OCI-LY7 (cell line): ENCODE data around the gene CCSER2. TPM values are rescaled to one million over a fixed set of nuclear protein-coding genes. Genes with fewer than 3 reads are reported as not detected.
"Not testable (repeated sequence)": the region's sequence is repeated elsewhere in the genome, so short reads cannot be mapped to it uniquely, and the experiment has no call there.

Experiments
- Bru-seq: library from RNA; stranded (reverse); fragments of 400-500 nt; gene quantifications from one replicate; lab custom pipeline; 2021; lab: Mats Ljungman, UMichigan
- BruChase-seq, 2 experiments: library from RNA; stranded (reverse); fragments of 400-500 nt; gene quantifications; one replicate each; lab custom pipeline; 2021; lab: Mats Ljungman, UMichigan
- BruUV-seq: library from RNA; stranded (reverse); fragments of 400-500 nt; replicated peaks from 2 replicates; lab custom pipeline; 2021; lab: Mats Ljungman, UMichigan
- CTCF ChIA-PET: fragments of 300-600 bp; sonication (Branson Sonifier 250); formaldehyde crosslinking; loops from one replicate; lab custom pipeline; 2022; ENCODE audit warnings: antibody characterized with exemption; ENCODE audit not compliant: unreplicated experiment; lab: Charles Lee
- POLR2A ChIA-PET: fragments of 300-600 bp; sonication (Branson Sonifier 250); formaldehyde crosslinking; loops from one replicate; lab custom pipeline; 2022; ENCODE audit warnings: antibody characterized with exemption; lab: Charles Lee
- DNase-seq: peaks from one replicate; pipeline ENCODE4 v3.0.0-alpha.2; 2015; ENCODE audit warnings: low spot score
- H2AFZ ChIP-seq: fragments of 200-600 bp; sonication (generic), shearing (Covaris generic); 2 replicates; pipeline ENCODE4 v1.6.1; 2014; ENCODE audit warnings: mild to moderate bottlenecking, antibody characterized with exemption, low read length, moderate library complexity
- H3K27ac ChIP-seq: fragments of 200-600 bp; sonication (generic); 2 replicates; pipeline ENCODE4 v1.5.1; 2014; ENCODE audit warnings: mixed run types, low read depth, mild to moderate bottlenecking, moderate library complexity, low read length, inconsistent platforms; ENCODE audit not compliant: poor library complexity, severe bottlenecking
- H3K36me3 ChIP-seq: fragments of 200-600 bp; sonication (generic); 2 replicates; pipeline ENCODE4 v1.6.1; 2014; ENCODE audit warnings: mild to moderate bottlenecking, antibody characterized with exemption, low read length, moderate library complexity, mixed read lengths; ENCODE audit not compliant: insufficient read depth
- H3K4me1 ChIP-seq: fragments of 200-600 bp; sonication (generic); 2 replicates; pipeline ENCODE4 v1.5.1; 2014; ENCODE audit warnings: mild to moderate bottlenecking, low read length; ENCODE audit not compliant: insufficient read depth, poor library complexity, severe bottlenecking
- H3K4me2 ChIP-seq: fragments of 200-600 bp; sonication (generic); 2 replicates; pipeline ENCODE4 v1.6.1; 2014; ENCODE audit warnings: mild to moderate bottlenecking, low read length
- H3K4me3 ChIP-seq: fragments of 200-600 bp; sonication (generic); 2 replicates; pipeline ENCODE4 v1.5.1; 2014; ENCODE audit warnings: mild to moderate bottlenecking, low read depth, low read length; ENCODE audit not compliant: poor library complexity, severe bottlenecking
- H3K79me2 ChIP-seq: fragments of 200-600 bp; sonication (generic); 2 replicates; pipeline ENCODE4 v1.6.1; 2016; ENCODE audit warnings: low read depth, mild to moderate bottlenecking, low read length, moderate library complexity, mixed read lengths; ENCODE audit not compliant: insufficient read depth
- H3K9me2 ChIP-seq: fragments of 200-600 bp; sonication (generic); 2 replicates; pipeline ENCODE4 v1.6.1; 2016; ENCODE audit warnings: mild to moderate bottlenecking, low read length, mixed read lengths; ENCODE audit not compliant: insufficient read depth
- H3K9me3 ChIP-seq: fragments of 200-600 bp; sonication (generic); 2 replicates; pipeline ENCODE4 v1.6.1; 2014; ENCODE audit warnings: mild to moderate bottlenecking, mixed run types, low read length, mixed read lengths
- H4K20me1 ChIP-seq: fragments of 200-600 bp; sonication (generic); 2 replicates; pipeline ENCODE4 v1.6.1; 2014; ENCODE audit warnings: mild to moderate bottlenecking, antibody characterized with exemption, low read length, moderate library complexity, mixed read lengths; ENCODE audit not compliant: insufficient read depth
- EZH2phosphoT487 ChIP-seq: fragments of 200-600 bp; sonication (generic); IDR thresholded peaks from 2 replicates; pipeline ENCODE4 v1.6.1; 2018; ENCODE audit warnings: low read depth, borderline replicate concordance, mild to moderate bottlenecking, mixed run types, antibody characterized with exemption, low read length, moderate library complexity, mixed read lengths
- intact Hi-C: fragments of 100-400 bp; cut with micrococcal nuclease; formaldehyde crosslinking; loops from one replicate; pipeline ENCODE4 v1.10.0; 2022; ENCODE audit not compliant: unreplicated experiment
- long read RNA-seq: library from polyadenylated mRNA; stranded (forward); transcript quantifications from one replicate; pipeline ENCODE4 v2.0.0, GENCODE V29; 2022
- total RNA-seq, 2 experiments: library from RNA; depleted of rRNA in 1 of 2; stranded (reverse); fragments of >200 nt in 1 of 2; shearing (Covaris generic) in 1 of 2; gene quantifications; 2 replicates each; pipeline ENCODE4 v1.2.3, GENCODE V29; 2014 to 2022
- TF ChIP-seq, protein P1 (sequence below): fragments of 200-600 bp; sonication (generic); conservative IDR thresholded peaks from 2 replicates; pipeline ENCODE4 v1.5.1; 2014; ENCODE audit warnings: mild to moderate bottlenecking, antibody characterized with exemption, low read length, moderate library complexity, mixed read lengths

CCSER2 gene, protein sequence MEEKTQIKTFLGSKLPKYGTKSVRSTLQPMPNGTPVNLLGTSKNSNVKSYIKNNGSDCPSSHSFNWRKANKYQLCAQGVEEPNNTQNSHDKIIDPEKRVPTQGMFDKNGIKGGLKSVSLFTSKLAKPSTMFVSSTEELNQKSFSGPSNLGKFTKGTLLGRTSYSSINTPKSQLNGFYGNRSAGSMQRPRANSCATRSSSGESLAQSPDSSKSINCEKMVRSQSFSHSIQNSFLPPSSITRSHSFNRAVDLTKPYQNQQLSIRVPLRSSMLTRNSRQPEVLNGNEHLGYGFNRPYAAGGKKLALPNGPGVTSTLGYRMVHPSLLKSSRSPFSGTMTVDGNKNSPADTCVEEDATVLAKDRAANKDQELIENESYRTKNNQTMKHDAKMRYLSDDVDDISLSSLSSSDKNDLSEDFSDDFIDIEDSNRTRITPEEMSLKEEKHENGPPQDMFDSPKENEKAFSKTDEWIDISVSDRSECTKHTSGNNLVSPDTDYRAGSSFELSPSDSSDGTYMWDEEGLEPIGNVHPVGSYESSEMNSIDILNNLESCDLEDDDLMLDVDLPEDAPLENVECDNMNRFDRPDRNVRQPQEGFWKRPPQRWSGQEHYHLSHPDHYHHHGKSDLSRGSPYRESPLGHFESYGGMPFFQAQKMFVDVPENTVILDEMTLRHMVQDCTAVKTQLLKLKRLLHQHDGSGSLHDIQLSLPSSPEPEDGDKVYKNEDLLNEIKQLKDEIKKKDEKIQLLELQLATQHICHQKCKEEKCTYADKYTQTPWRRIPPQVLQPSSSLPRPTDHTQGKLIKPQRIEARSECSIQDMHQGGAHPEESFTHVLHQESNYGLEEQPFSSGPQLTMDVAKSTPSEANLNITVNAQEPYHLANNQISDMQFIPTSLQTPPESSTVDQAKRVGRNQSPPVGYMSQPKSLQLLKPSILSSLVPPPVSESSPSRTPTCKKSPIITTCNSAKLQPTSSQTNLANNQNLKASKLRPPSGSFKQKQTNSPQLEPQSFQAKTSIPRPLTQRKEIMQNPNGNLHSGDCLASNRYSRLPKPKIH
- 11.1 and 15.9 TPM in 2 replicates for total RNA-seq (2014; rRNA removed; shearing (Covaris generic))
- total RNA-seq (2022), result 30.1 and 33.3 TPM in 2 replicates
- Bru-seq, nascent RNA, result percentile 77 among the genes with signal in this experiment
- percentile 68 among the genes with signal in this experiment for BruChase-seq, experiment 1, labeled RNA remaining after a 6-hour chase
- BruChase-seq, experiment 2, labeled RNA remaining after a 2-hour chase, result percentile 68 among the genes with signal in this experiment
- long read RNA-seq, full-length matches to known transcripts, result 21 of 35 reads
- long read RNA-seq, partial matches to known transcripts, result 2 of 35 reads
- long read RNA-seq, other reads (novel, unspliced or antisense), result 12 of 35 reads

DNA sequence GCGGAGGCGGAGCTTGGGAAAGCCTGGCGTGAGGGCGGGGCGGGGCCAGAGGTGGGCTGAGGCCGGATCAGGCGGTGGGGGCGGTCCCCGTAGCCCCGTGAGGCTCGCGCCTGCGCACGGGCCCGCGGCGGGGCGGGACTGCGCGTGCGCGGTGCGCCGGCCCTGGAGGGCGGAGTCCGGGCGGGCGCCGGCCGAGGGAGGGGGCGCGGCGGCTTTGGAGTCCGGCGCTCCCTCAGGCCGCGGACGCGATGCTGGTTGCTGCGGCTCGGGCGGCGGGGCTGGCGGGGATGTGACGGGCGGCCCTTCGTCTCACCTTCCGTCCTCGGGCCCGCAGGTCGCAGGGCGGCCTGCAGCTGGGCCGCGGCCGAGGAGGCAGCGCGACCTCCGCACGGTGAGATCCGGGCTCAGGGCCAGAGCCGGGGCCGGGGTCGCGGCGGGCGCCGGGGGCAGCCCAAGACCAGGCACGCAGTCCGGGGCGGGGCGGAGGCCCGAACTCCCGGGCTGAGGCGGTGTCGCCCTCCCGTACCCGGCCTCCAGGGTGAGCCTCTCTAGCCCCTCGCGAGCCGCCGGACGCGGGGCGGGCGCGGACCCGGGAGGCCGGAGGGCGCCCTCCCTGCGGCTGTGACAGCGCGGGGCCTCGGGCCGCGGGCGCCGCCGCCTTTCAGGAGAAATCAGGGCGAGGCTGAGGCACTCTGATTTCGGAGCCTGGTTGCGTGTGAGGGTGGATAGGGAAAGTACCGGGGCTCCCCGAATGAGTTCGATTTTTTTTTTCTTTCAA lies at the start of gene CCSER2:
TSS of gene CCSER2 (plus strand) at position 172 of the 778 bp plus-strand sequence. CDS start 42,464 bp downstream, outside the sequence.
- peak within 1 kb of the TSS; percentile 73 for H3K27ac ChIP-seq

DNA sequence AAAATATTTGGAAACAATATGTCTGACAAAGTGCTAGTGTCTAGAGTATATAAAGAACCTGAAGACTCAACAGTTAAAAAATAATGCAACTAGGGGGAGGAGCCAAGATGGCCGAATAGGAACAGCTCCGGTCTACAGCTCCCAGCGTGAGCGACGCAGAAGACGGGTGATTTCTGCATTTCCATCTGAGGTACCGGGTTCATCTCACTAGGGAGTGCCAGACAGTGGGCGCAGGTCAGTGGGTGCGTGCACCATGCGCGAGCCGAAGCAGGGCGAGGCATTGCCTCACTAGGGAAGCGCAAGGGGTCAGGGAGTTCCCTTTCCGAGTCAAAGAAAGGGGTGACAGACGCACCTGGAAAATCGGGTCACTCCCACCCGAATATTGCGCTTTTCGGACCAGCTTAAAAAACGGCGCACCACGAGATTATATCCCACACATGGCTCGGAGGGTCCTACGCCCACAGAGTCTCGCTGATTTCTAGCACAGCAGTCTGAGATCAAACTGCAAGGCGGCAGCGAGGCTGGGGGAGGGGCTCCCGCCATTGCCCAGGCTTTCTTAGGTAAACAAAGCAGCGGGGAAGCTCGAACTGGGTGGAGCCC lies 48.4 kb upstream of the CCSER2 start:
- H3K4me3 ChIP-seq, POLR2A ChIA-PET, intact Hi-C loops, H3K36me3 ChIP-seq, H3K9me2 ChIP-seq, DNase-seq, H2AFZ ChIP-seq, H3K9me3 ChIP-seq, H3K79me2 ChIP-seq, H4K20me1 ChIP-seq, H3K27ac ChIP-seq, H3K4me1 ChIP-seq, CTCF ChIA-PET, H3K4me2 ChIP-seq, BruUV-seq: not testable (repeated sequence)

More for the DNA sequence above, at the start of gene CCSER2:
- ChIA-PET POLR2A (interaction anchor here (0.6 to 1.0 kb wide), 2 partner anchors 15 to 1532 kb away, joined by 3 read pairs; no protein-coding TSS in a partner anchor), CTCF (no interaction called here)
- Histone ChIP-seq H3K9me3 (no peaks in the 10 kb centered on the region), H3K4me3 (peak within 1 kb of the TSS; percentile 86), H2AFZ (peak within 1 kb of the TSS; percentile 84), H3K4me1 (peaks cover 30% of the 10 kb centered on the region), H3K9me2 (no peaks in the 10 kb centered on the region), H3K79me2 (peaks cover 43% of the 10 kb centered on the region; the same call in 1 of the 2 replicates), H3K36me3 (no peaks in the 10 kb centered on the region), H4K20me1 (peaks cover 10% of the 10 kb centered on the region; the same call in 1 of the 2 replicates), H3K4me2 (peak within 1 kb of the TSS; percentile 92)
- DNase-seq, result peak; percentile 91
- TF ChIP-seq EZH2phosphoT487, result no peak
- TF ChIP-seq, protein P1, sequence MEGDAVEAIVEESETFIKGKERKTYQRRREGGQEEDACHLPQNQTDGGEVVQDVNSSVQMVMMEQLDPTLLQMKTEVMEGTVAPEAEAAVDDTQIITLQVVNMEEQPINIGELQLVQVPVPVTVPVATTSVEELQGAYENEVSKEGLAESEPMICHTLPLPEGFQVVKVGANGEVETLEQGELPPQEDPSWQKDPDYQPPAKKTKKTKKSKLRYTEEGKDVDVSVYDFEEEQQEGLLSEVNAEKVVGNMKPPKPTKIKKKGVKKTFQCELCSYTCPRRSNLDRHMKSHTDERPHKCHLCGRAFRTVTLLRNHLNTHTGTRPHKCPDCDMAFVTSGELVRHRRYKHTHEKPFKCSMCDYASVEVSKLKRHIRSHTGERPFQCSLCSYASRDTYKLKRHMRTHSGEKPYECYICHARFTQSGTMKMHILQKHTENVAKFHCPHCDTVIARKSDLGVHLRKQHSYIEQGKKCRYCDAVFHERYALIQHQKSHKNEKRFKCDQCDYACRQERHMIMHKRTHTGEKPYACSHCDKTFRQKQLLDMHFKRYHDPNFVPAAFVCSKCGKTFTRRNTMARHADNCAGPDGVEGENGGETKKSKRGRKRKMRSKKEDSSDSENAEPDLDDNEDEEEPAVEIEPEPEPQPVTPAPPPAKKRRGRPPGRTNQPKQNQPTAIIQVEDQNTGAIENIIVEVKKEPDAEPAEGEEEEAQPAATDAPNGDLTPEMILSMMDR, result peak; percentile 52
- no TSS peak for BruUV-seq
- intact Hi-C loops, result loop anchor here (2.0 kb wide), 1 partner anchor 190 kb away; the partner anchor contains the start of gene GHITM
